ENCODE results near the gene ARHGAP12.
"Not testable (repeated sequence)": the region's sequence is repeated elsewhere in the genome, so short reads cannot be mapped to it uniquely, and the experiment has no call there.

ARHGAP12 gene

DNA sequence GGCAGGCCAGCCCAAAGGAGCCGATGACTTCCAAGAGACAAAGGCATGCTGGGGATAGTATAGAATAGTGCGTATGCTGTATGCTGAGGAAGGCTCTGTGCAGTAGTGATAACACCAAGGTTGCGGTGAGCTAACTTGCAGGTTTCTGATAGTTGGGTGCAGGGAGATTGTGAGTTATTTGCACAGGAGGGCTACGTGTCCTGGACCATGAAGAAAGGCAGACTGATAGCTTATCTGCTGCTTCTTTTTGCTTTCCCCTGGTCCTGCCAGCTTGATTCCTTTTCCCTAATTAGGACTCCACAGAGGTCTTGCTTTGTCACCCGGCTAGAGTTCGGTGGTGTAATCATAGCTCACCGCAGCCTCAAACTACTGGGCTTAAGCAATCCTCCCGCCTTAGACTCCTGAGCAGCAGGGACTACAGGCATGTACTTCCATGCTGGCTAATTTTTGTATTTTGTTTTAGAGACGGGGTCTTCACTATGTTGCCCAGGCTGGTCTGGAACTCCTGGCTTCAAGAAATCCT lies 43.9 kb upstream of the ARHGAP12 start:
- Histone ChIP-seq H3K4me1 (ENCODE audit: control insufficient read depth, insufficient read depth, low read length) (no peaks in the 10 kb centered on the region), H3K4me3 (ENCODE audit: low read depth, low read length) (no peak overlapping the region), H3K9me3 (ENCODE audit: control insufficient read depth, insufficient read depth, low read depth, low read length) (no peaks in the 10 kb centered on the region), H3K27ac (ENCODE audit: extremely low read depth, low read depth, low read length) (no peak overlapping the region), H3K36me3 (ENCODE audit: control insufficient read depth in 2 of 2, insufficient read depth in 1 of 2, low read length in 2 of 2) (no peaks in the 10 kb centered on the region)
- CTCF ChIA-PET, result interaction anchor here (1.0 kb wide), 1 partner anchor 110 kb away, joined by 3 read pairs; no protein-coding TSS in a partner anchor
- TF ChIP-seq KLF8 (tag by site-specific recombination; IDR thresholded peaks at IDR 0.05), result no peak
- no peak for TF ChIP-seq ZNF776 (tag by site-specific recombination; IDR thresholded peaks at IDR 0.05; ENCODE audit: borderline replicate concordance)
- no peak for TF ChIP-seq MZF1 (tag by site-specific recombination; IDR thresholded peaks at IDR 0.05; ENCODE audit: borderline replicate concordance)
- POLR2A ChIA-PET, result no interaction called here

- H3K4me3 ChIP-seq (ENCODE audit: low read depth, low read length); H3K4me1 ChIP-seq (ENCODE audit: control insufficient read depth, insufficient read depth, low read length); H3K27ac ChIP-seq (ENCODE audit: extremely low read depth, low read depth, low read length); H3K36me3 ChIP-seq (ENCODE audit: control insufficient read depth in 2 of 2, insufficient read depth in 1 of 2, low read length in 2 of 2); H3K9me3 ChIP-seq (ENCODE audit: control insufficient read depth, insufficient read depth, low read depth, low read length); CTCF ChIA-PET; POLR2A ChIA-PET: not testable (repeated sequence)
Measured at GRCh38 chr10:31969847-31970246, 41.2 kb upstream of the ARHGAP12 start.

- TF ChIP-seq ZNF335 (tag by site-specific recombination; conservative IDR thresholded peaks at IDR 0.05), result no peak
- no peak for TF ChIP-seq ZNF184 (tag by site-specific recombination; IDR thresholded peaks at IDR 0.05)
- TF ChIP-seq ZNF707 (tag by site-specific recombination; IDR thresholded peaks at IDR 0.05), result no peak
- TF ChIP-seq ZSCAN16 (tag by site-specific recombination; IDR thresholded peaks at IDR 0.05), result no peak
- no peak for TF ChIP-seq ZNF350 (tag by site-specific recombination; IDR thresholded peaks at IDR 0.05)
- no peak for TF ChIP-seq HOXA7 (CRISPR knock-in tag; IDR thresholded peaks at IDR 0.05; ENCODE audit: borderline replicate concordance)
- no peak for TF ChIP-seq ZNF140 (tag by site-specific recombination; IDR thresholded peaks at IDR 0.05)
- TF ChIP-seq BCL11B (tag by site-specific recombination; IDR thresholded peaks at IDR 0.05; ENCODE audit: low read depth), result no peak
- TF ChIP-seq KLF7 (tag by site-specific recombination; IDR thresholded peaks at IDR 0.05; ENCODE audit: borderline replicate concordance), result no peak
- no peaks in the 10 kb centered on the region for H3K36me3 ChIP-seq (ENCODE audit: control insufficient read depth in 2 of 2, insufficient read depth in 1 of 2, low read length in 2 of 2)
- no peaks in the 10 kb centered on the region for H3K4me1 ChIP-seq (ENCODE audit: control insufficient read depth, insufficient read depth, low read length)
- H3K27ac ChIP-seq (ENCODE audit: extremely low read depth, low read depth, low read length), result no peak overlapping the region
- ChIA-PET POLR2A (no interaction called here), CTCF (interaction anchor here (0.6 kb wide), 1 partner anchor 19 kb away, joined by 3 read pairs; no protein-coding TSS in a partner anchor)
- H3K4me3 ChIP-seq (ENCODE audit: low read depth, low read length), result no peak overlapping the region
- H3K9me3 ChIP-seq (ENCODE audit: control insufficient read depth, insufficient read depth, low read depth, low read length), result no peaks in the 10 kb centered on the region
Measured at GRCh38 chr10:31963589-31963980, 35.0 kb upstream of the ARHGAP12 start.

GRCh38 chr10:31962826-31963588 lies 34.4 kb upstream of the ARHGAP12 start:
- POLR2A ChIA-PET, result no interaction called here
- CTCF ChIA-PET, result interaction anchor here (0.8 kb wide), 1 partner anchor 379 kb away, joined by 3 read pairs; no protein-coding TSS in a partner anchor
- Histone ChIP-seq H3K9me3 (ENCODE audit: control insufficient read depth, insufficient read depth, low read depth, low read length) (no peaks in the 10 kb centered on the region), H3K4me3 (ENCODE audit: low read depth, low read length) (no peak overlapping the region), H3K27ac (ENCODE audit: extremely low read depth, low read depth, low read length) (no peak overlapping the region), H3K36me3 (ENCODE audit: control insufficient read depth in 2 of 2, insufficient read depth in 1 of 2, low read length in 2 of 2) (no peaks in the 10 kb centered on the region), H3K4me1 (ENCODE audit: control insufficient read depth, insufficient read depth, low read length) (no peaks in the 10 kb centered on the region)
- TF ChIP-seq BCL11B (tag by site-specific recombination; IDR thresholded peaks at IDR 0.05; ENCODE audit: low read depth) (no peak), PRDM4 (tag by site-specific recombination; IDR thresholded peaks at IDR 0.05) (no peak), BCL11A (tag by site-specific recombination; IDR thresholded peaks at IDR 0.05; ENCODE audit: low read depth) (no peak), ZNF221 (tag by site-specific recombination; IDR thresholded peaks at IDR 0.05; ENCODE audit: borderline replicate concordance) (no peak), INSM2 (tag by site-specific recombination; IDR thresholded peaks at IDR 0.05) (no peak), GLIS2 (tag by site-specific recombination; IDR thresholded peaks at IDR 0.05) (no peak), ZBTB21 (tag by site-specific recombination; IDR thresholded peaks at IDR 0.05) (no peak), ZFP41 (tag by site-specific recombination; IDR thresholded peaks at IDR 0.05; ENCODE audit: borderline replicate concordance) (no peak), GLI4 (tag by site-specific recombination; IDR thresholded peaks at IDR 0.05) (no peak)
- TF ChIP-seq, protein P1, sequence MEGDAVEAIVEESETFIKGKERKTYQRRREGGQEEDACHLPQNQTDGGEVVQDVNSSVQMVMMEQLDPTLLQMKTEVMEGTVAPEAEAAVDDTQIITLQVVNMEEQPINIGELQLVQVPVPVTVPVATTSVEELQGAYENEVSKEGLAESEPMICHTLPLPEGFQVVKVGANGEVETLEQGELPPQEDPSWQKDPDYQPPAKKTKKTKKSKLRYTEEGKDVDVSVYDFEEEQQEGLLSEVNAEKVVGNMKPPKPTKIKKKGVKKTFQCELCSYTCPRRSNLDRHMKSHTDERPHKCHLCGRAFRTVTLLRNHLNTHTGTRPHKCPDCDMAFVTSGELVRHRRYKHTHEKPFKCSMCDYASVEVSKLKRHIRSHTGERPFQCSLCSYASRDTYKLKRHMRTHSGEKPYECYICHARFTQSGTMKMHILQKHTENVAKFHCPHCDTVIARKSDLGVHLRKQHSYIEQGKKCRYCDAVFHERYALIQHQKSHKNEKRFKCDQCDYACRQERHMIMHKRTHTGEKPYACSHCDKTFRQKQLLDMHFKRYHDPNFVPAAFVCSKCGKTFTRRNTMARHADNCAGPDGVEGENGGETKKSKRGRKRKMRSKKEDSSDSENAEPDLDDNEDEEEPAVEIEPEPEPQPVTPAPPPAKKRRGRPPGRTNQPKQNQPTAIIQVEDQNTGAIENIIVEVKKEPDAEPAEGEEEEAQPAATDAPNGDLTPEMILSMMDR (tag by site-specific recombination; IDR thresholded peaks at IDR 0.05), result no peak
